Adrenal gland (tissue), 5 donors: ENCODE measurements around the gene RIPOR3.

ENCODE experiments used
- CTCF ChIP-seq, 6 experiments: fragments of 450-650 bp in 4 of 6; fragments of 200-600 bp in 2 of 6; sonication (generic) in 1 of 6; IDR thresholded peaks; 1 replicate in 5 of 6; 2 replicates in 1 of 6; pipeline versions ENCODE4 v1.5.1 to v1.8.0; 2016 to 2021; ENCODE audit warnings: antibody characterized with exemption in 6 of 6, mild to moderate bottlenecking in 2 of 6, moderate library complexity in 1 of 6
- POLR2A ChIP-seq, 2 donors: fragments of 450-650 bp; IDR thresholded peaks; one replicate each; pipeline ENCODE4 v1.6.1; 2017; ENCODE audit warnings: antibody characterized with exemption in 2 of 2, mild to moderate bottlenecking in 2 of 2, moderate library complexity in 1 of 2
- donor health status: DM: no; HTN: no; CAD: no.

- no peak for TF ChIP-seq CTCF (IDR thresholded peaks at IDR 0.05)
- no peak for TF ChIP-seq POLR2A (IDR thresholded peaks at IDR 0.05)
Measured at GRCh38 chr20:50608750-50609104, 82.6 kb downstream of the RIPOR3 start.
